ENCODE data around the gene DCDC1. TPM values are rescaled to one million over a fixed set of nuclear protein-coding genes. Genes with fewer than 3 reads are reported as not detected.
A peak's percentile ranks its signal among the peaks of the same experiment; 100 is the strongest.
"Not testable (repeated sequence)": the region's sequence is repeated elsewhere in the genome, so short reads cannot be mapped to it uniquely, and the experiment has no call there.

DCDC1 gene
- total and polyA plus RNA-seq, 2 donors: 0.09 to 1.2 TPM

- Histone ChIP-seq H3K4me3 (ENCODE audit: low read depth, low read length) (no peak overlapping the region), H3K36me3 (ENCODE audit: insufficient read depth) (no peaks in the 10 kb centered on the region), H3K4me1 (ENCODE audit: insufficient read depth) (no peaks in the 10 kb centered on the region), H3K27ac (ENCODE audit: low read depth) (no peak overlapping the region)
- WGBS: 75% methylated on average over 3 of the region's 3 CpGs
- no peak for DNase-seq (ENCODE audit: extremely low spot score)
These were observed 412.8 kb downstream of the DCDC1 start for GRCh38 chr11:30956751-30957150.

- no peaks in the 10 kb centered on the region for H3K36me3 ChIP-seq (ENCODE audit: insufficient read depth)
- H3K27ac ChIP-seq (ENCODE audit: low read depth): no peak overlapping the region
- no peak overlapping the region for H3K4me3 ChIP-seq (ENCODE audit: low read depth, low read length)
- H3K4me1 ChIP-seq (ENCODE audit: insufficient read depth): no peaks in the 10 kb centered on the region
- 89% methylated on average over 3 of the region's 3 CpGs for WGBS
- DNase-seq (ENCODE audit: extremely low spot score): no peak
These were observed 419.7 kb downstream of the DCDC1 start for GRCh38 chr11:30949838-30950237.

DNA sequence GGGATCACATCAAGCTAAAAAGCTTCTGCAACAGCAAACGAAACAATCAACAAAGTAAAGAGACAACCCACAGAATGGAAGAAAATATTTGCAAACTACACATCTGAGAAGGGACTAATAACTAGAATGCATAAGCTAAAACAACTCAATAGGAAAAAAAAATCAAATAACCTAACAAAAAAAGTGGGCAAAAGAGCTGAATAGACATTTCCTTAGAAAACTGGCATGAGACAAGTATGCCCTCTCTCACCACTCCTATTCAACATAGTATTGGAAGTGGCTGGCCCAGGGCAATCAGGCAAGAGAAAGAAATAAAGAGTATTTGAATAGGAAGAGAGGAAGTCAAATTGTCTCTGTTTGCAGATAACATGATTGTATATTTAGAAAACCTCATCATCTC, 421.8 kb downstream of the DCDC1 start:
- not testable (repeated sequence) for H3K4me1 ChIP-seq (ENCODE audit: insufficient read depth); H3K4me3 ChIP-seq (ENCODE audit: low read depth, low read length); H3K27ac ChIP-seq (ENCODE audit: low read depth); H3K36me3 ChIP-seq (ENCODE audit: insufficient read depth); DNase-seq (ENCODE audit: extremely low spot score)
- WGBS: 73% methylated on average over 1 of the region's 1 CpG

GRCh38 chr11:30938810-30939209, 430.7 kb downstream of the DCDC1 start:
- H3K4me3 ChIP-seq (ENCODE audit: low read depth, low read length): no peak overlapping the region

DNA sequence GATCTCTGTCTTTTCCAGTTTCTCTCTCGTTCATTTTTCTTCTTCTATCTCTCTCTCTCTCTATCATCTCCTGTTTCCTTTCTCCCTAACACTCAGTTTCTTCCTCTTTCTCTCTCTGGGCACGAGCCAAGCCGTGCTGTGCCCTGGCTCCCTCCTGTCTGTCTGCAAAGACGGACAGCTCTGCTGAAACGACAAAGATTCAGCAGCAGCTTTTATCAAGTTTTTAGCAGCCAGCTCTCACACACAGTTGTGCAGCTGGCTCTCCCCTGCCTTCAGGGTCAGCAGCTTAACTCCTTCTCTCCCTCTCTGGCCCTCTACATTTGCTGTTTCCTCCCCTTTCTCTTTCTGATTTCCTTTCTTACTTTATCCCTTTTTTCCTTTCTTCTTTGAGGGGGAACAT, 431.4 kb downstream of the DCDC1 start:
- DNase-seq (ENCODE audit: extremely low spot score): no peak
- H3K36me3 ChIP-seq (ENCODE audit: insufficient read depth): no peaks in the 10 kb centered on the region
- H3K4me1 ChIP-seq (ENCODE audit: insufficient read depth): no peaks in the 10 kb centered on the region
- H3K4me3 ChIP-seq (ENCODE audit: low read depth, low read length): no peak overlapping the region
- H3K27ac ChIP-seq (ENCODE audit: low read depth): no peak overlapping the region
- WGBS: 14% methylated on average over 5 of the region's 5 CpGs

More at GRCh38 chr11:30938810-30939209, 430.7 kb downstream of the DCDC1 start:
- Histone ChIP-seq H3K27ac (ENCODE audit: low read depth) (no peak overlapping the region), H3K36me3 (ENCODE audit: insufficient read depth) (no peaks in the 10 kb centered on the region), H3K4me1 (ENCODE audit: insufficient read depth) (no peaks in the 10 kb centered on the region)
- WGBS: 72% methylated on average over 6 of the region's 6 CpGs
- DNase-seq (ENCODE audit: extremely low spot score): no peak

DNA sequence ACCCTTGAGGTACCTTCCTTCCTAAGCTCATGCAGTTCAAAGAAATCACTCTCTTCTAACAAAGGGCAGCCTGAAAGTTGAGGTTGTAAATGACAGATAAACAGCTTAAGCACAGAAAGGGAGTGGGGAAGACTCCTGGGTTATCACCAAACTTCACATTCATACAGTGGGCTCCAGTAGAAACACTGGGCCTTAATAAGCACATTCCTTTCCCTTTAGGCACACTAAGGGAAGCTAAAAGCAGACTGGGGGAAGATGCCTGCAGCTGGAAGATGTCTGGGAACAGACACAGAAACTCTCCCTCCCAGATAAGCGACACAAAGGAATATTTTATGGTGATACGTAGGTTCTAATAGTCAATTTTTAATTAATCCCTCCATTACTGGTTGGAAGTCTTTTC, 433.0 kb downstream of the DCDC1 start:
- 27% methylated on average over 2 of the region's 2 CpGs for WGBS
- Histone ChIP-seq H3K36me3 (ENCODE audit: insufficient read depth) (no peaks in the 10 kb centered on the region), H3K4me1 (ENCODE audit: insufficient read depth) (no peaks in the 10 kb centered on the region), H3K4me3 (ENCODE audit: low read depth, low read length) (no peak overlapping the region), H3K27ac (ENCODE audit: low read depth) (no peak overlapping the region)
- DNase-seq (ENCODE audit: extremely low spot score): peak; percentile 10

DNA sequence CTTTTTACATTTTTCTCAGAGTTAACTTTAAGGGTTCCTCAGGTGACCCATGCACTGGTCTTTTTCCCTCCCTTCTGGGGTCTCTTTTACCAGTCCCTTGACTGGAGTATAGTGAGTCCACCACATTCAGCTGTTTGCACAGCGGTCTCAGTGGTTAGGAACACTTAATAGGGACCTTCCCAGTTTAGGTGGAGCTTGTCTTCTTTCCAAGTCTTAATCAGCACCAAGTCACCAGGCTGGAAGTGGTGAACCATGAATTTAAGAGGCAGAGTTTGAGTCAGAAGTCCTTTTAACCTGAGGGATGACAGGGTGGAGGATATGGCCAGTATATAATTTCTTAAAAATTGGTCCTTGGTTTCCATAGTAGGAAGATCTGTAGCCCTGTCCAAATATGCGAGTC, 433.7 kb downstream of the DCDC1 start:
- Histone ChIP-seq H3K4me3 (ENCODE audit: low read depth, low read length) (no peak overlapping the region), H3K4me1 (ENCODE audit: insufficient read depth) (no peaks in the 10 kb centered on the region), H3K27ac (ENCODE audit: low read depth) (no peak overlapping the region), H3K36me3 (ENCODE audit: insufficient read depth) (no peaks in the 10 kb centered on the region)
- no peak for DNase-seq (ENCODE audit: extremely low spot score)
- 89% methylated on average over 2 of the region's 2 CpGs for WGBS

DNA sequence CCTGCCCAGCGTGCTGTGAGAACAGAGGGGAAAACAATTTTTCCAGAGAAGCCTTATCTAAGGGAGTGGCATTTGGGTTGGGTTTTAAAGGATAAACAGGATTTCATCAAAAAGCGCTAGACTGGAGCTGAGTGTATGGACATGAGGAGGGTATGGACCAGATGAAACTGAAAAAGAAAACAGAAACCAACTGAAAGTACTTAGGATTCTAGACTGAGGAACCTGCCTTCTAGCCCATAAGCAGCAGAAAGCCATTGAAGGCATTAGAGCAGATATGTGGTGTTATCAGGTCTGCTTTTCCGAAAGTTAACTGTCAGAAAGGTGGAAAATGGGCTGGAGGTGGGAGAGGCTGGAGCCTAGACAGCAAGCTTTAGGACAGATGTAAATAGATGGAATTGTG, 443.4 kb downstream of the DCDC1 start:
- Histone ChIP-seq H3K4me3 (ENCODE audit: low read depth, low read length) (no peak overlapping the region), H3K27ac (ENCODE audit: low read depth) (no peak overlapping the region), H3K36me3 (ENCODE audit: insufficient read depth) (no peaks in the 10 kb centered on the region), H3K4me1 (ENCODE audit: insufficient read depth) (no peaks in the 10 kb centered on the region)
- no peak for DNase-seq (ENCODE audit: extremely low spot score)
- WGBS: 76% methylated on average over 3 of the region's 3 CpGs

- no peaks in the 10 kb centered on the region for H3K36me3 ChIP-seq (ENCODE audit: insufficient read depth)
- no peak overlapping the region for H3K27ac ChIP-seq (ENCODE audit: low read depth)
- WGBS: 34% methylated on average over 3 of the region's 3 CpGs
- no peak for DNase-seq (ENCODE audit: extremely low spot score)
- H3K4me1 ChIP-seq (ENCODE audit: insufficient read depth): no peaks in the 10 kb centered on the region
- no peak overlapping the region for H3K4me3 ChIP-seq (ENCODE audit: low read depth, low read length)
These were observed 447.7 kb downstream of the DCDC1 start for GRCh38 chr11:30921811-30922210.

- DNase-seq (ENCODE audit: extremely low spot score): no peak
- H3K4me3 ChIP-seq (ENCODE audit: low read depth, low read length): no peak overlapping the region
- no peak overlapping the region for H3K27ac ChIP-seq (ENCODE audit: low read depth)
- WGBS: 28% methylated on average over 8 of the region's 8 CpGs
- H3K4me1 ChIP-seq (ENCODE audit: insufficient read depth): no peaks in the 10 kb centered on the region
- no peaks in the 10 kb centered on the region for H3K36me3 ChIP-seq (ENCODE audit: insufficient read depth)
These were observed 450.0 kb downstream of the DCDC1 start for GRCh38 chr11:30919389-30920152.

- Histone ChIP-seq H3K36me3 (ENCODE audit: insufficient read depth) (no peaks in the 10 kb centered on the region), H3K4me3 (ENCODE audit: low read depth, low read length) (no peak overlapping the region), H3K27ac (ENCODE audit: low read depth) (no peak overlapping the region), H3K4me1 (ENCODE audit: insufficient read depth) (no peaks in the 10 kb centered on the region)
- 15% methylated on average over 6 of the region's 6 CpGs for WGBS
- peak; percentile 47 for DNase-seq (ENCODE audit: extremely low spot score)
These were observed 451.6 kb downstream of the DCDC1 start for GRCh38 chr11:30917859-30918478.

DNA sequence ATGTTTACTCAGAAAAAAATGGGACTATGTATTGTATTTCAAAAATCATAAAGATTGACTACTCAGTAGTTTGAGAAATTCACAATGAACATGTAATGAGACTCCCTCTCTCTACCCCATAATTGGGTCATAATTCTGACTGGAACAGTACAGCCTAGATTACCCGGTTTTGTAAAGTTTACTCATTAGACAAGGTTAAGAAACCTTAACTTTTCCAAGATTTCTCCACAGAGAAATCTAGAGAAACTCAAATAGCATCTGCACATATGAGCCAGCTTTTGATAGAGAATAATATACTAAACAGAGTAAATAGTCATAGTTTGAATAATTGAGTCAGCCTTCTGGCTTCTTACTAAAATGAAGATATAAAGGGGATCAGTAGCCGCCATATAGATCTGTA, 452.3 kb downstream of the DCDC1 start:
- 69% methylated on average over 2 of the region's 2 CpGs for WGBS
- H3K27ac ChIP-seq (ENCODE audit: low read depth): no peak overlapping the region
- no peak for DNase-seq (ENCODE audit: extremely low spot score)
- no peak overlapping the region for H3K4me3 ChIP-seq (ENCODE audit: low read depth, low read length)
- H3K36me3 ChIP-seq (ENCODE audit: insufficient read depth): no peaks in the 10 kb centered on the region
- H3K4me1 ChIP-seq (ENCODE audit: insufficient read depth): no peaks in the 10 kb centered on the region

DNA sequence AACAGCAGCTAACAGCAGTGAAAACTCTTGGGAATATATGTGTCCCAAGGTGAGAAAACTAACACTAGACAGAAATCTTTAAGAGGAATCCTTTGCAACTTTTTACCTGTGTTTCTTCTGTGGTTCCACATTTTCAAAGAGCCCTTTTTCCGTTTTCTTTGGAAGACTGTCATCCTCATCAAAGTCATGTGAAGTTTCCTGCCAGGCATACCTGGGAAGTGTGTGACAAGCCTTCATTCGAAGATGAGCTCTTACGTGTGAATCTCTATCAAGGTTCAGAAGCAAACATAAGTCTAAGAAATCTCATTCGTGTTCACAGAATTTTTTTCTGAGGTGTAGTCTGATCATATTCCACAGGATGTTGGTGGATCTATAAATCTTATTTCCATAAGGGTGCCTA, 452.8 kb downstream of the DCDC1 start:
- H3K36me3 ChIP-seq (ENCODE audit: insufficient read depth): no peaks in the 10 kb centered on the region
- H3K4me3 ChIP-seq (ENCODE audit: low read depth, low read length): no peak overlapping the region
- DNase-seq (ENCODE audit: extremely low spot score): no peak
- H3K4me1 ChIP-seq (ENCODE audit: insufficient read depth): no peaks in the 10 kb centered on the region
- 75% methylated on average over 4 of the region's 4 CpGs for WGBS
- H3K27ac ChIP-seq (ENCODE audit: low read depth): no peak overlapping the region

GRCh38 chr11:30914143-30914762, 455.3 kb downstream of the DCDC1 start:
- Histone ChIP-seq H3K4me1 (ENCODE audit: insufficient read depth) (no peaks in the 10 kb centered on the region), H3K27ac (ENCODE audit: low read depth) (no peak overlapping the region), H3K36me3 (ENCODE audit: insufficient read depth) (no peaks in the 10 kb centered on the region), H3K4me3 (ENCODE audit: low read depth, low read length) (no peak overlapping the region)
- DNase-seq (ENCODE audit: extremely low spot score): peak; percentile 6
- whole genome bisulfite sequencing: 18% methylated on average over 8 of the region's 8 CpGs
